PC-9 (cell line): Measurements from ENCODE around the gene PPFIBP1.

ENCODE experiments used
- CTCF ChIP-seq: fragments of 200-600 bp; sonication (generic); conservative IDR thresholded peaks from 2 replicates; pipeline ENCODE4 v1.6.1; 2017; ENCODE audit warnings: mixed run types, antibody characterized with exemption, mild to moderate bottlenecking, moderate library complexity
- EZH2 ChIP-seq: fragments of 200-600 bp; sonication (generic); IDR thresholded peaks from 2 replicates; pipeline ENCODE4 v1.8.0; 2017; ENCODE audit warnings: antibody characterized with exemption, low read depth

GRCh38 chr12:27606986-27607385 is 83.0 kb downstream of the PPFIBP1 start:
- TF ChIP-seq CTCF (no peak), EZH2 (no peak)
